Stomach (tissue), 9 donors: Measurements from ENCODE around the gene LHX1. TPM values are rescaled to one million over a fixed set of nuclear protein-coding genes. Genes with fewer than 3 reads are reported as not detected.

ENCODE experiments used
- DNase-seq, 2 donors: peaks; one replicate each; pipeline versions ENCODE4 v3.0.0 to v3.0.0-alpha.2; 2013 to 2019
- H3K27ac ChIP-seq, 5 donors: fragments of 200-600 bp in 4 of 5; sonication (generic) in 4 of 5; one replicate each; pipeline ENCODE4 v1.5.1; 2013 to 2019; ENCODE audit warnings: mild to moderate bottlenecking in 1 of 5, moderate library complexity in 1 of 5
- H3K27me3 ChIP-seq, 3 donors: fragments of 200-600 bp; sonication (generic); one replicate each; pipeline ENCODE4 v1.5.1; 2017 to 2019; ENCODE audit warnings: mixed run types in 1 of 3
- H3K36me3 ChIP-seq, 4 donors: fragments of 200-600 bp; sonication (generic); 1 replicate in 3 of 4; 2 replicates in 1 of 4; pipeline ENCODE4 v1.5.1; 2016 to 2019
- H3K4me1 ChIP-seq, 4 donors: fragments of 200-600 bp; sonication (generic); one replicate each; pipeline ENCODE4 v1.5.1; 2016 to 2019
- H3K4me3 ChIP-seq, 4 donors: fragments of 200-600 bp; sonication (generic) in 3 of 4; one replicate each; pipeline ENCODE4 v1.5.1; 2016 to 2019; ENCODE audit warnings: mild to moderate bottlenecking in 1 of 4
- H3K9me3 ChIP-seq, 4 donors: fragments of 200-600 bp; sonication (generic); one replicate each; pipeline ENCODE4 v1.5.1; 2016 to 2019
- CTCF ChIP-seq, 7 experiments: fragments of 450-650 bp in 4 of 7; fragments of 200-600 bp in 3 of 7; sonication (generic) in 3 of 7; IDR thresholded peaks; one replicate each; pipeline ENCODE4 v1.5.1; 2016 to 2019; ENCODE audit warnings: antibody characterized with exemption in 7 of 7, control low read depth in 2 of 7, mild to moderate bottlenecking in 1 of 7
- EP300 ChIP-seq: sonication (generic); formaldehyde crosslinking; IDR thresholded peaks from one replicate; pipeline ENCODE4 v1.6.1; 2017; ENCODE audit warnings: antibody characterized with exemption
- POLR2A ChIP-seq, 4 donors: fragments of 450-650 bp; IDR thresholded peaks; one replicate each; pipeline ENCODE4 v1.6.1; 2016; ENCODE audit warnings: antibody characterized with exemption in 4 of 4, control low read depth in 2 of 4, mild to moderate bottlenecking in 1 of 4, moderate library complexity in 1 of 4
- POLR2AphosphoS5 ChIP-seq, 3 donors: sonication (generic); formaldehyde crosslinking; IDR thresholded peaks; one replicate each; pipeline ENCODE4 v1.6.1; 2016; ENCODE audit warnings: antibody characterized with exemption in 3 of 3
- WGBS, 5 donors: extraction: QIAGEN DNeasy Blood & Tissue Kit in 3 of 5; methylation state at CpG; one replicate each; pipeline versions ENCODE4 v1.1.5 to v1.1.7; 2013 to 2018; 5-methylcytosine and 5-hydroxymethylcytosine counted together
- intact Hi-C: fragments of 100-400 bp; cut with DNase I; formaldehyde crosslinking; loops from one replicate; pipeline ENCODE4 v1.15.1; 2023; ENCODE audit warnings: low total_unique reads
- polyA plus RNA-seq, 3 donors: library from polyadenylated mRNA; stranded (reverse); fragments of 200-250 nt; gene quantifications; one replicate each; pipeline ENCODE4 v1.2.3, GENCODE V29; 2013
- total RNA-seq, 5 donors: library from RNA; depleted of rRNA; stranded (reverse); fragments of >200 nt; gene quantifications; one replicate each; pipeline versions ENCODE4 v1.1.0 to v1.2.3, GENCODE V29; 2014 to 2016
- donor health status: healthy with polysubstance abuse.
- donor health status: Bipolar disorder and iron deficiency.
- donor health status: healthy.

The LHX1 gene
- total and polyA plus RNA-seq, 8 donors = not detected

GRCh38 chr17:36919407-36919968, 17.8 kb upstream of the LHX1 start:
- no peak for DNase-seq
- no peak for TF ChIP-seq EP300
- no peak for TF ChIP-seq CTCF (IDR thresholded peaks at IDR 0.05)
- no peak for TF ChIP-seq POLR2A (IDR thresholded peaks at IDR 0.05)
- TF ChIP-seq POLR2AphosphoS5 (IDR thresholded peaks at IDR 0.05) = no peak
- Histone ChIP-seq H3K4me3 (no peak overlapping the region), H3K27ac (no peak overlapping the region), H3K9me3 (no peaks in the 10 kb centered on the region), H3K4me1 (peaks cover 0 to 12% (median 3%) of the 10 kb centered on the region in 4 donors), H3K36me3 (no peaks in the 10 kb centered on the region), H3K27me3 (peaks cover 0 to 72% (median 21%) of the 10 kb centered on the region in 3 donors)
- intact Hi-C loops = no loop called here
- 81 to 86% (median 84%) methylated on average over 7 of the region's 7 CpGs for WGBS, 5 donors

- intact Hi-C loops = no loop called here
Measured at GRCh38 chr17:36920032-36921005, 17.0 kb upstream of the LHX1 start.

GRCh38 chr17:36921095-36921851, 16.0 kb upstream of the LHX1 start:
- TF ChIP-seq POLR2AphosphoS5 (IDR thresholded peaks at IDR 0.05) (peak in 2 of 3 donors; percentile 27 to 56), EP300 (no peak)
- Histone ChIP-seq H3K27ac (peak overlapping the region in 1 of 5 donors; percentile 27), H3K4me3 (no peak overlapping the region), H3K27me3 (peaks cover 0 to 75% (median 21%) of the 10 kb centered on the region in 3 donors), H3K4me1 (peaks cover 0 to 12% (median 3%) of the 10 kb centered on the region in 4 donors), H3K9me3 (no peaks in the 10 kb centered on the region), H3K36me3 (no peaks in the 10 kb centered on the region)
- WGBS, 5 donors = 55 to 78% (median 69%) methylated on average over 6 to 7 of the region's 7 CpGs
- intact Hi-C loops = no loop called here
- DNase-seq = peak; percentile 43 to 70

More at GRCh38 chr17:36920032-36921005, 17.0 kb upstream of the LHX1 start:
- WGBS, 5 donors = 36 to 55% (median 48%) methylated on average over 13 to 18 of the region's 18 CpGs
- H3K4me1 ChIP-seq = peaks cover 0 to 12% (median 3%) of the 10 kb centered on the region in 4 donors
- H3K27ac ChIP-seq = no peak overlapping the region
- H3K36me3 ChIP-seq = no peaks in the 10 kb centered on the region
- H3K27me3 ChIP-seq = peaks cover 0 to 74% (median 21%) of the 10 kb centered on the region in 3 donors
- TF ChIP-seq CTCF (IDR thresholded peaks at IDR 0.05) (no peak), POLR2AphosphoS5 (IDR thresholded peaks at IDR 0.05) (no peak), POLR2A (IDR thresholded peaks at IDR 0.05) (no peak), EP300 (no peak)
- DNase-seq = no peak
- no peaks in the 10 kb centered on the region for H3K9me3 ChIP-seq
- H3K4me3 ChIP-seq = no peak overlapping the region

GRCh38 chr17:36922175-36922574, 15.1 kb upstream of the LHX1 start:
- DNase-seq = no peak
- intact Hi-C loops = no loop called here
- H3K27me3 ChIP-seq = peaks cover 0 to 83% (median 21%) of the 10 kb centered on the region in 3 donors
- H3K4me1 ChIP-seq = peaks cover 0 to 12% (median 3%) of the 10 kb centered on the region in 4 donors
- TF ChIP-seq POLR2A (IDR thresholded peaks at IDR 0.05) (no peak), CTCF (IDR thresholded peaks at IDR 0.05) (no peak), POLR2AphosphoS5 (IDR thresholded peaks at IDR 0.05) (no peak), EP300 (no peak)
- H3K27ac ChIP-seq = no peak overlapping the region
- no peak overlapping the region for H3K4me3 ChIP-seq
- H3K36me3 ChIP-seq = no peaks in the 10 kb centered on the region
- H3K9me3 ChIP-seq = no peaks in the 10 kb centered on the region
